ENCODE data around the gene TCEAL3.

TCEAL3 gene

DNA sequence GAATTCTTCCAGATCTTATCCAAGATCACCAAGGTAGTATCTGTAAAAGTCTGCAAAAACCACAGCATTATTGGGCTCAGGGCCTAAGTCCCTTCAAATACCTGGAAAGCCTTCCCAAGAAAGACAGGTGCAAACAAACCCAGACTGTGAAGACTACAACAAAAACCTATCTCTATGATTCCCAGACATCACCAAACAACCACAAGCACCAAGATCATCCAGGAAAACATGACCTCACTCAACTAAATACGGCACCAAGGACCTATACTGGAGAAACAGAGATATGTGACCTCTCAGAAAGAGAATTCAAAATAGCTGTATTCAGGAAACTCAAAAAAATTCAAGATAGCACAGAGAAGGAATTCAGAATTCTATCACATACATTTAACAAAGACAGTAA, 36.4 kb downstream of the TCEAL3 start:
- Histone ChIP-seq H3K27ac (replicated peaks) (no peak overlapping the region), H3K4me3 (replicated peaks; ENCODE audit: insufficient read depth, low read length) (no peak overlapping the region), H3K27me3 (ENCODE audit: insufficient read depth, poor library complexity, severe bottlenecking) (no peaks in the 10 kb centered on the region)
- no peak for DNase-seq (ENCODE audit: low read depth in 1 of 2, low spot score in 1 of 2)
- TF ChIP-seq REST (IDR thresholded peaks at IDR 0.05; ENCODE audit: insufficient replicate concordance, low read depth): no peak
- no peak for TF ChIP-seq GABPA (IDR thresholded peaks at IDR 0.05; ENCODE audit: low read depth)
- no peak for TF ChIP-seq SPI1 (IDR thresholded peaks at IDR 0.05; ENCODE audit: borderline replicate concordance, low read depth)
- no peak for TF ChIP-seq POLR2AphosphoS5 (IDR thresholded peaks at IDR 0.05; ENCODE audit: low read depth)
- TF ChIP-seq CTCF (IDR thresholded peaks at IDR 0.05; ENCODE audit: insufficient read depth, low read length): no peak

DNA sequence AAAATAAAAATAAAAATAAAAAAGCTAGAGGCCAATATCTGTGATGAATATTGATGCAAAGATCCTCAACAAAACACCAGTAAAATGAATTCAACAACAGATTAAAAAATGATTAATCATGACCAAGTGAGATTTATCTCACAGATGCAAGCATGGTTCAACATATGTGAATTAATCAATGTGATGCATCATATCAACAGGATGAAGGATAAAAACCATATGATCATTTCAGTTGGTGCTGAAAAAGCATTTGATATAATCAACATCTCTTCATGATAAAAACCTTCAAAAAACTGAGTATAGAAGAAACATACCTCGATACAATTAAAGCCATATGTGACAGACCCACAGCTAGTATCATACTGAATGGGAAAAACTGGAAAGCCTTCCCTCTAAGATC, 39.9 kb downstream of the TCEAL3 start:
- TF ChIP-seq POLR2AphosphoS5 (IDR thresholded peaks at IDR 0.05; ENCODE audit: low read depth) (no peak), SPI1 (IDR thresholded peaks at IDR 0.05; ENCODE audit: borderline replicate concordance, low read depth) (no peak), CTCF (IDR thresholded peaks at IDR 0.05; ENCODE audit: insufficient read depth, low read length) (no peak), REST (IDR thresholded peaks at IDR 0.05; ENCODE audit: insufficient replicate concordance, low read depth) (no peak), GABPA (IDR thresholded peaks at IDR 0.05; ENCODE audit: low read depth) (no peak)
- Histone ChIP-seq H3K27me3 (ENCODE audit: insufficient read depth, poor library complexity, severe bottlenecking) (no peaks in the 10 kb centered on the region), H3K27ac (replicated peaks) (no peak overlapping the region), H3K4me3 (replicated peaks; ENCODE audit: insufficient read depth, low read length) (no peak overlapping the region)
- no peak for DNase-seq (ENCODE audit: low read depth in 1 of 2, low spot score in 1 of 2)

- H3K27ac ChIP-seq (replicated peaks): no peak overlapping the region
- DNase-seq (ENCODE audit: low read depth in 1 of 2, low spot score in 1 of 2): no peak
Observed at GRCh38 chrX:103651151-103651773, 43.5 kb downstream of the TCEAL3 start.

More at GRCh38 chrX:103651151-103651773, 43.5 kb downstream of the TCEAL3 start:
- no peaks in the 10 kb centered on the region for H3K27me3 ChIP-seq (ENCODE audit: insufficient read depth, poor library complexity, severe bottlenecking)
- no peak overlapping the region for H3K4me3 ChIP-seq (replicated peaks; ENCODE audit: insufficient read depth, low read length)
- no peak for TF ChIP-seq SPI1 (IDR thresholded peaks at IDR 0.05; ENCODE audit: borderline replicate concordance, low read depth)
- TF ChIP-seq CTCF (IDR thresholded peaks at IDR 0.05; ENCODE audit: insufficient read depth, low read length): no peak
- TF ChIP-seq REST (IDR thresholded peaks at IDR 0.05; ENCODE audit: insufficient replicate concordance, low read depth): no peak
- TF ChIP-seq GABPA (IDR thresholded peaks at IDR 0.05; ENCODE audit: low read depth): no peak
- no peak for TF ChIP-seq POLR2AphosphoS5 (IDR thresholded peaks at IDR 0.05; ENCODE audit: low read depth)
